HepG2 (cell line): ENCODE measurements around the gene PDZD7. TPM values are rescaled to one million over a fixed set of nuclear protein-coding genes. Genes with fewer than 3 reads are reported as not detected.

Source experiments
- ATAC-seq: fragments of 200-7000 bp; cut with Tn5 transposase; 3 replicates; pipeline ENCODE4 v1.9.1; 2020; ENCODE audit warnings: mild to moderate bottlenecking, moderate library complexity
- BruUV-seq: library from RNA; stranded (reverse); fragments of 400-500 nt; replicated peaks from 2 replicates; lab custom pipeline; 2021; lab: Mats Ljungman, UMichigan
- CTCF ChIA-PET: fragments of 300-600 bp; formaldehyde crosslinking; extraction: SDS; loops from one replicate; lab custom pipeline; 2021; ENCODE audit warnings: low total read pairs, inconsistent platforms, low intra/inter-chr PET ratio; lab: Yijun Ruan, JAX
- POLR2A ChIA-PET: fragments of 350-600 bp; sonication (Branson Sonifier 250); formaldehyde crosslinking; loops from one replicate; lab custom pipeline; 2020; ENCODE audit warnings: antibody characterized with exemption, inconsistent platforms; lab: Yijun Ruan, JAX
- DNase-seq: peaks from one replicate; pipeline ENCODE4 v3.0.0-alpha.2; 2015; ENCODE audit warnings: low spot score
- FAIRE-seq: peaks from 3 replicates; lab custom pipeline; 2011; peaks lifted over from hg19 to GRCh38; lab: Jason Lieb, UNC
- H2AFZ ChIP-seq: one replicate; pipeline ENCODE4 v1.6.1; 2011; ENCODE audit warnings: low read length, inconsistent platforms
- H3K27ac ChIP-seq: fragments of 300-600 bp; 3 replicates; pipeline ENCODE4 v1.8.0; 2011; ENCODE audit warnings: mixed run types, mild to moderate bottlenecking, mixed read lengths, low read length, inconsistent platforms; ENCODE audit not compliant: insufficient read depth; ENCODE audit errors: extremely low read length
- H3K27me3 ChIP-seq, 2 experiments: fragments of 200-600 bp in 1 of 2; 2 replicates in 1 of 2; 3 replicates in 1 of 2; pipeline versions ENCODE4 v1.6.0 to v1.8.0; 2011; ENCODE audit warnings: low read length in 2 of 2, mild to moderate bottlenecking in 2 of 2, moderate library complexity in 2 of 2, inconsistent platforms in 1 of 2; ENCODE audit not compliant: insufficient read depth in 2 of 2, control insufficient read depth in 1 of 2
- H3K36me3 ChIP-seq, 2 experiments: fragments of 200-600 bp in 1 of 2; replicated peaks in 1 of 2; 2 replicates in 1 of 2; 3 replicates in 1 of 2; pipeline versions ENCODE4 v1.5.1 to v1.8.0; 2011; ENCODE audit warnings: low read length in 2 of 2, inconsistent platforms in 1 of 2; ENCODE audit not compliant: insufficient read depth in 2 of 2, control insufficient read depth in 1 of 2
- H3K4me1 ChIP-seq: 2 replicates; pipeline ENCODE4 v1.5.1; 2012; ENCODE audit warnings: low read length, inconsistent platforms; ENCODE audit not compliant: insufficient read depth
- H3K4me2 ChIP-seq: 2 replicates; pipeline ENCODE4 v1.6.0; 2011; ENCODE audit warnings: low read depth, low read length, inconsistent platforms
- H3K4me3 ChIP-seq, 3 experiments: fragments of 200-600 bp in 1 of 3; sonication (generic), shearing (Covaris generic) in 1 of 3; replicated peaks in 1 of 3; 2 replicates each; pipeline ENCODE4 v1.5.1; 2011 to 2016; ENCODE audit warnings: low read length in 3 of 3, inconsistent platforms in 2 of 3, low read depth in 2 of 3, mild to moderate bottlenecking in 2 of 3, control low read depth in 1 of 3, mixed read lengths in 1 of 3; ENCODE audit not compliant: insufficient read depth in 1 of 3
- H3K79me2 ChIP-seq: one replicate; pipeline ENCODE4 v1.6.1; 2011; ENCODE audit warnings: low read length, inconsistent platforms; ENCODE audit not compliant: insufficient read depth
- H3K9ac ChIP-seq: 2 replicates; pipeline ENCODE4 v1.6.0; 2011; ENCODE audit warnings: mild to moderate bottlenecking, low read depth, low read length, inconsistent platforms; ENCODE audit not compliant: insufficient read depth
- H3K9me3 ChIP-seq: 2 replicates; pipeline ENCODE4 v1.5.1; 2012; ENCODE audit warnings: mild to moderate bottlenecking, low read length
- H4K20me1 ChIP-seq: 2 replicates; pipeline ENCODE4 v1.6.0; 2011; ENCODE audit warnings: inconsistent platforms, mild to moderate bottlenecking, low read length, moderate library complexity; ENCODE audit not compliant: insufficient read depth
- CHCHD3 ChIP-seq: sonication (generic); formaldehyde crosslinking; IDR thresholded peaks from 2 replicates; pipeline ENCODE4 v1.8.0; 2022; ENCODE audit warnings: mild to moderate bottlenecking, missing genetic modification reagents, moderate library complexity
- ISL2 ChIP-seq: sonication (generic); formaldehyde crosslinking; IDR thresholded peaks from 2 replicates; pipeline ENCODE4 v1.5.0; 2020; ENCODE audit warnings: missing genetic modification reagents
- MEIS2 ChIP-seq: sonication (generic); formaldehyde crosslinking; IDR thresholded peaks from 2 replicates; pipeline ENCODE4 v1.9.0; 2021; ENCODE audit warnings: mild to moderate bottlenecking, missing genetic modification reagents
- NAIF1 ChIP-seq: sonication (generic); formaldehyde crosslinking; IDR thresholded peaks from 2 replicates; pipeline ENCODE4 v1.5.0; 2020; ENCODE audit warnings: mild to moderate bottlenecking, missing genetic modification reagents, borderline replicate concordance
- NR1H2 ChIP-seq: sonication (generic); formaldehyde crosslinking; IDR thresholded peaks from 2 replicates; pipeline ENCODE4 v1.8.1; 2022; ENCODE audit warnings: low read depth, missing genetic modification reagents, borderline replicate concordance
- PAF1 ChIP-seq: IDR thresholded peaks from 2 replicates; pipeline ENCODE4 v1.6.1; 2016; ENCODE audit warnings: missing genetic modification reagents, missing compliant biosample characterization
- PRDM10 ChIP-seq: sonication (generic); formaldehyde crosslinking; IDR thresholded peaks from 2 replicates; pipeline ENCODE4 v1.4.0; 2020; ENCODE audit warnings: low read depth, missing genetic modification reagents
- USF2 ChIP-seq, 2 experiments: sonication (generic) in 1 of 2; formaldehyde crosslinking in 1 of 2; IDR thresholded peaks; 2 replicates each; pipeline versions ENCODE4 v1.5.1 to v1.6.1; 2011 to 2020; ENCODE audit warnings: borderline replicate concordance in 1 of 2, low read depth in 1 of 2, low read length in 1 of 2, mild to moderate bottlenecking in 1 of 2, missing genetic modification reagents in 1 of 2, moderate library complexity in 1 of 2
- ZNF230 ChIP-seq: sonication (generic); formaldehyde crosslinking; IDR thresholded peaks from 2 replicates; pipeline ENCODE4 v1.4.0; 2020; ENCODE audit warnings: mild to moderate bottlenecking, missing genetic modification reagents
- ZNF234 ChIP-seq: sonication (generic); formaldehyde crosslinking; conservative IDR thresholded peaks from 2 replicates; pipeline ENCODE4 v1.5.1; 2020; ENCODE audit warnings: mild to moderate bottlenecking, missing genetic modification reagents
- ZNF274 ChIP-seq: sonication (generic); formaldehyde crosslinking; IDR thresholded peaks from 2 replicates; pipeline ENCODE4 v1.5.1; 2020; ENCODE audit warnings: mild to moderate bottlenecking, missing genetic modification reagents
- ZNF615 ChIP-seq: sonication (generic); formaldehyde crosslinking; IDR thresholded peaks from 2 replicates; pipeline ENCODE4 v1.5.0; 2020; ENCODE audit warnings: mild to moderate bottlenecking, missing genetic modification reagents, borderline replicate concordance
- WGBS: methylation state at CpG from one replicate; pipeline ENCODE4 v1.1.6; 2017; ENCODE audit warnings: low lambda C conversion rate; 5-methylcytosine and 5-hydroxymethylcytosine counted together
- in situ Hi-C: cut with HindIII; loops from 2 replicates; pipeline ENCODE4 v1.10.0; 2017; ENCODE audit warnings: low pct_unique_long_range_greater_than_20kb; ENCODE audit not compliant: extremely low pct_ligation_motif_present
- intact Hi-C: fragments of 100-400 bp; cut with micrococcal nuclease; formaldehyde crosslinking; loops from one replicate; pipeline ENCODE4 v1.10.0; 2022; ENCODE audit not compliant: unreplicated experiment
- polyA plus RNA-seq, 8 experiments: library from polyadenylated mRNA; depleted of rRNA in 3 of 8; stranded (reverse) in 7 of 8; unstranded in 1 of 8; fragments of >200 nt; fragmentation: Illumina TruSeq in 4 of 8; extraction: Trizol in 4 of 8; gene quantifications; 2 replicates each; pipeline versions ENCODE4 v1.2.1 to v1.2.3, GENCODE V29; 2011 to 2016; ENCODE audit warnings: low read depth in 4 of 8, missing spikeins in 1 of 8, mixed read lengths in 1 of 8; ENCODE audit not compliant: insufficient read depth in 1 of 8
- total RNA-seq, 5 experiments: library from RNA; depleted of rRNA; stranded (reverse); fragments of >200 nt; fragmentation: Illumina TruSeq; extraction: Trizol; gene quantifications; 2 replicates each; pipeline ENCODE4 v1.2.3, GENCODE V29; 2016; ENCODE audit warnings: low read depth in 1 of 5
- TF ChIP-seq, protein P1 (sequence below): sonication (generic); formaldehyde crosslinking; IDR thresholded peaks from 2 replicates; pipeline ENCODE4 v1.4.0; 2020; ENCODE audit warnings: missing genetic modification reagents, borderline replicate concordance

The PDZD7 gene
- total and polyA plus RNA-seq, 2 of the 13 experiments (the other 11 are each of a cell fraction or from before 2014, with no cell fraction given): 0.58 to 0.73 TPM

- peak; percentile 56 for ATAC-seq
- peak overlapping the region; percentile 61 for H3K4me2 ChIP-seq
- TF ChIP-seq ZNF234 (CRISPR knock-in tag): no peak
- no peak for TF ChIP-seq NR1H2 (CRISPR knock-in tag)
- 0 out of 2 replicates have a peak, but pooled peaks have one; percentile 15 for TF ChIP-seq ZNF274 (CRISPR knock-in tag)
- TF ChIP-seq, protein P1, sequence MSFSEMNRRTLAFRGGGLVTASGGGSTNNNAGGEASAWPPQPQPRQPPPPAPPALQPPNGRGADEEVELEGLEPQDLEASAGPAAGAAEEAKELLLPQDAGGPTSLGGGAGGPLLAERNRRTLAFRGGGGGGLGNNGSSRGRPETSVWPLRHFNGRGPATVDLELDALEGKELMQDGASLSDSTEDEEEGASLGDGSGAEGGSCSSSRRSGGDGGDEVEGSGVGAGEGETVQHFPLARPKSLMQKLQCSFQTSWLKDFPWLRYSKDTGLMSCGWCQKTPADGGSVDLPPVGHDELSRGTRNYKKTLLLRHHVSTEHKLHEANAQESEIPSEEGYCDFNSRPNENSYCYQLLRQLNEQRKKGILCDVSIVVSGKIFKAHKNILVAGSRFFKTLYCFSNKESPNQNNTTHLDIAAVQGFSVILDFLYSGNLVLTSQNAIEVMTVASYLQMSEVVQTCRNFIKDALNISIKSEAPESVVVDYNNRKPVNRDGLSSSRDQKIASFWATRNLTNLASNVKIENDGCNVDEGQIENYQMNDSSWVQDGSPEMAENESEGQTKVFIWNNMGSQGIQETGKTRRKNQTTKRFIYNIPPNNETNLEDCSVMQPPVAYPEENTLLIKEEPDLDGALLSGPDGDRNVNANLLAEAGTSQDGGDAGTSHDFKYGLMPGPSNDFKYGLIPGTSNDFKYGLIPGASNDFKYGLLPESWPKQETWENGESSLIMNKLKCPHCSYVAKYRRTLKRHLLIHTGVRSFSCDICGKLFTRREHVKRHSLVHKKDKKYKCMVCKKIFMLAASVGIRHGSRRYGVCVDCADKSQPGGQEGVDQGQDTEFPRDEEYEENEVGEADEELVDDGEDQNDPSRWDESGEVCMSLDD (CRISPR knock-in tag): peak; percentile 90; the same call in 1 of the 2 replicates
- TF ChIP-seq ZNF230 (CRISPR knock-in tag): no peak
- no peak for TF ChIP-seq NAIF1 (CRISPR knock-in tag)
- TF ChIP-seq ISL2 (CRISPR knock-in tag): no peak
- TF ChIP-seq PRDM10 (CRISPR knock-in tag): no peak
- no peak for TF ChIP-seq USF2 (IDR thresholded peaks at IDR 0.05; ENCODE audit: low read depth, low read length)
- no peak for TF ChIP-seq USF2 (CRISPR knock-in tag; IDR thresholded peaks at IDR 0.05; ENCODE audit: borderline replicate concordance)
- no peak for TF ChIP-seq ZNF615 (CRISPR knock-in tag)
- TF ChIP-seq PAF1 (CRISPR knock-in tag): no peak
- no peak for TF ChIP-seq CHCHD3 (CRISPR knock-in tag)
- TF ChIP-seq MEIS2: no peak
These were observed 22.0 kb downstream of the PDZD7 start for GRCh38 chr10:101008823-101009423.

More at GRCh38 chr10:101008823-101009423, 22.0 kb downstream of the PDZD7 start:
- FAIRE-seq: peak; percentile 90
- intact Hi-C loops: no loop called here
- peak; percentile 94 for DNase-seq
- H3K4me3 ChIP-seq: peak overlapping the region in 1 of 3 experiments; percentile 49; a peak in 1 of 6 replicates
- ChIA-PET CTCF (no interaction called here), POLR2A (interaction anchor here (0.8 to 7.1 kb wide), 3 partner anchors 9 to 24 kb away, joined by 3 to 124 read pairs (median 3); partner anchors contain the start of genes LZTS2, MRPL43 and TWNK)
- peaks cover 10 to 25% of the 10 kb centered on the region in 2 experiments; a peak in 4 of 5 replicates for H3K36me3 ChIP-seq
- H3K9ac ChIP-seq: peak overlapping the region; percentile 43
- H2AFZ ChIP-seq: no peak overlapping the region
- H3K79me2 ChIP-seq: no peaks in the 10 kb centered on the region
- H3K27me3 ChIP-seq: no peaks in the 10 kb centered on the region
- WGBS: 64% methylated on average over 3 of the region's 6 CpGs
- no peaks in the 10 kb centered on the region for H3K9me3 ChIP-seq
- BruUV-seq: no TSS peak
- H3K27ac ChIP-seq: peak overlapping the region; percentile 73
- in situ Hi-C loops: no loop called here
- no peaks in the 10 kb centered on the region for H4K20me1 ChIP-seq
- H3K4me1 ChIP-seq: peaks cover 69% of the 10 kb centered on the region
